Stimulated activated CD4-positive, alpha-beta T cell treated with anti-CD3 and anti-CD28 coated beads, Interleukin-2, amount 100 ng/mL, for 48 hours (primary cell): ENCODE data around the gene FOXD4L3.
"Not testable (repeated sequence)": the region's sequence is repeated elsewhere in the genome, so short reads cannot be mapped to it uniquely, and the experiment has no call there.

Source experiments
- DNase-seq, 2 donors: peaks; one replicate each; pipeline ENCODE4 v3.0.0-alpha.2; 2020

FOXD4L3 gene

DNA sequence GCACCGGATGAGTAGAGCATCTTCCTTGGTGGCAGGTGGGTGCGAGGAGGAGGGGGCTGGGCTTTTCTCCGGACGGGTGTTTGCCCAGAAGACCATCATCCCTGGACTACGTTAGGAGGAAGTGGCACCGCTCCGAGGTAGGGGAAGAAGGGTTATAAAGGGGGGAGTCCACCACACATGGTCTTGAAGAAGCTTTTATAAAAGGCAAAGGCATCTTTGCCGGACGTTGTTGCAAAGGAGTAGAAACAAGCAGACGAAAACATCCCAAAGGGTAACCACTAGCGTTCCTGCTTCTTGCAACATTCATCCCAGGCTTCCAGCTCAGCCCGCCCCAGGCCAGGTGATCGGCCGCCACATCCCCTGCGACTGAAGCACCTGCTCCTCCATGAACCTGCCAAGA is at the start of gene FOXD4L3:
Gene FOXD4L3, plus strand, starts transcription at position 301 of the 400 bp plus-strand sequence. Its CDS starts 85 bp downstream, at position 386.
- DNase-seq: not testable (repeated sequence)

DNA sequence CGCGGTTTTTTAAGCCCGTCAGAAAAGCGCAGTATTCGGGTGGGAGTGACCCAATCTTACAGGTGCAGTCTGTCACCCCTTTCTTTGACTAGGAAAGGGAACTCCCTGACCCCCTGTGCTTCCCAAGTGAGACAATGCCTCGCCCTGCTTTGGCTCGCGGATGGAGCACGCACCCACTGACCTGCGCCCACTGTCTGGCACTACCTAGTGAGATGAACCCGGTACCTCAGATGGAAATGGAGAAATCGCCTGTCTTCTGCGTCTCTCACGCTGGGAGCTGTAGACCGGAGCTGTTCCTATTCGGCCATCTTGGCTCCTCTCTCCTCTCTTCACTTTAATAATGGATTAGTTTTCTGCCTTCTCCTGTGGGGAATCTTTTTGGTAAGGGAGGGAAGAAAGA is 21.6 kb upstream of the FOXD4L3 start:
- DNase-seq: not testable (repeated sequence)

DNA sequence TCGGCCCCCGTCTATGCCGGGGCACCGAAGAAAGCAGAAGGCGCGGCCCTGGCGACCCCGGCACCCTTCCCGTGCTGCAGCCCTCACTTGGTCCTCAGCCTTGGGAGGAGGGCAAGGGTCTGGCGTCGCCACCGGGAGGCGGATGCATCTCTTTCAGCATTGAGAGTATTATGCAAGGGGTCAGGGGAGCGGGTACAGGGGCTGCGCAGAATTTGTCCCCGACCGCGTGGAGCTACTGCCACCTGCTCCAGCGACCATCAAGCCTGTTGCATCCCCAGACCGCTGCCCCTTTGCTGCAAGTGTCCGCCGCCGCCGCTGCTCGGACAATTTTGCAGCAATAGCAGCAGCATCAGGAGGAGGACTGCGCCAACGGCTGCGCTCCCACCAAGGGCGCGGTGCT is 1.1 kb downstream of the FOXD4L3 start:
- not testable (repeated sequence) for DNase-seq

DNA sequence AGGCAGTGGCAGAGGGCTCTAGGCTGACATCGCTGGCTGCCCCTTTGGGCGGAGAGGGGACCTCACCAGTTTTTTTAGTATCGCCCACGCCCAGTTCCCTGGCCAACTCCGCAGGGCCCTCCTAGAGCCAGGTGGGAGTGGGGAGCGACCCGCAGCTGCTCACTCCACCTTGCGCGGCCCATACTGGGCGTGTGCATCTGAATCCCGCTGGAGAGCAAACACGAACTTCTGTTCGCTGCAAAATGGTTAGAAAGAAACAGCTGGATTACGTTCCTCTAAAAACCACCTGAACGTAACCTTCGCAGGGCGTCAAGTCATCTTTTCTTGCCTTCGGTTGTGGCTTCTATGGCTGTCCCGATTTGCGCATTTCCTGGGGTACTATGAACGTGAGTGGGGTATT is 1.5 kb downstream of the FOXD4L3 start:
- DNase-seq: not testable (repeated sequence)

DNA sequence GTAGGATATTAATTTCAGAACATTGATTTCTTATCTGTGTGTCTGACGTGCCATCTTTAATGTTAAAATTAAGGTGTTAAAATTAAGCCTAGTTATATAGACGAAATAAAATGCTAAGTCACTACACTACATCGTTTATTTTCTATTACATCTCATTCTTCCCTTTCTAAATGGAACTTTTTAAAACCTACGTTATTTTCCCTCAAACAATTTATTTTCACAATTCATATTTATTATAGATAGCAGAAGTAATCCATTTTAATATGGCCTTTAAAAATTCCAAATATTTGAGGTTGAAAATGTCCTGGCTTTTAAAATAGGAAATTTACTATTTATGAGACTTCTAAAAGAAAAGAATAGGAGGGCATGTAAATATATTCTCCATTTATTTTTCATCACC is 2.1 kb downstream of the FOXD4L3 start:
- DNase-seq: not testable (repeated sequence)

DNA sequence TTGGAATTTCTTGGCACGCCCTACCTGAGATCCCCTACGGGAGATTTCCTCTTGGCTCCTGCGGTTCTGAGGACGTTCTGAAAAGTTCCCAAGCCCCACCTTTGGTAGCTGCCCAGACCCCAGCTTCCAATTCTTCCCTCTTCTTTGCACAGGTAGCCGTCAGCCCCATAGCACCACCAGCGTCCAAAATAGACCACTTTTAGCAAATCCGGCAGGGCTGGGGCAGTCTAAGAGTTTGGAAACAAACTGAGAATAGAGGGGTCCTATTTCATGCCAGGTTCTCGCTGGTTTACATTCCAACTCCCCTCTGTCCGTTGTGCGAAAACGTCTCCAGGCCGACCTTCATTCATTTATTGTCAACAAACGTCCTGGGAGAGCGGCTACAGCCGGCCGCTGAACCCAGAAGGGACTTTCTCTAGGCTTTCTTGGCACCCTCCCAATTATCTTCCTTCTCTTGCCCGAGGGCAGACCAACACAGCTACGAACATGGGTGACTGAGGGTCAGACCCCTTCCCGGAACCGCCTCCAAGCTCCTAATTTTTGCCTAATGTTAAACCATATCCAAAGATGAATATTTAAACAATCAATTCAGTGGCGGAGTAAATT is 3.1 kb downstream of the FOXD4L3 start:
- not testable (repeated sequence) for DNase-seq

DNA sequence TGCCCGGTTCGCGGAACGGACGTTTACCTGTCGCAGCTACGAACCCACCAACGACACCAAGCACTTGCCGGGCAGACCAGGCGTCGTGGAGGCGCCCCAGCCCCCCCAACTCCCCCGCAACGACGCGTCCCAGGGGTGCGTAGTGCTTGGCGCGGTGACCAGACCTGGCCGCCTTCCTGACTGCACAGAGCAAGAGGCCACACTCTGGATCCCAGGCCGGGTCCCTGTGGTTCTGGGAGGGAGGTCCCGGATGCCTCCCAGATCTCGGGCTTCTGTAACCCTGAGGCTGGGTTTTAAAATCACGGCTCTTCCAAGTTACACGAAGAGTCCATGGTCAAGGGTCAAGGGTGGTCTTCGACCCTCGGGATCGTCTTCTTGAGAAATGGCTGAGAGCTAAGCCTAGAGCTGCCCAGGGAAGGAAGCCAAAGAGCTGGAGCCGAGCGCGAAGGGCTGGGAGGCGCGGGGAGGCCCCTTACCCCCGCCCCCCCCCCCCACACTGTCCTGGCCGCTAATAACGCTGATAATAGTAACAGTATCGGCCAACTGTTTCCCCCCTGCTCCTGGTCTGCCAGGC is 3.8 kb downstream of the FOXD4L3 start:
- not testable (repeated sequence) for DNase-seq

DNA sequence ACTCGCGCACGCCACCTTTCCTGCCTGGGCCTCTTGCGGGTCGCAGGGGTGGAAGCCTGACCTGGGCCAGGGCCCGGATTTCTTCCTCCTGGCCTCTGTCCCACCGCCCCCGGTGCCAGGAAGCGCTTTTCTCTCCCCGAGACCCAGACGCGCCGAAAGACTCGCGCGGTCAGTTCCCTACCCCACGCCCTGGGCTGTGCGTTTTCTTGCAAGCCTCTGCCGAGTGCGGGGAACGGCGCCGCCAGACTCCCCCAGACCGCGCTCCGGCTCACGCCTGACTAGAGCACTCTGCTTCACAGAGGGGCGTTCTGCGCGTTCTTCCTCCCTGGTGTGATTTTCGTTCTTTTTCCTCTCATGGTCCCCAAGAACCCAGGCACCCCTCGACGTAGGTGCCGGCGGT is 4.5 kb downstream of the FOXD4L3 start:
- not testable (repeated sequence) for DNase-seq

DNA sequence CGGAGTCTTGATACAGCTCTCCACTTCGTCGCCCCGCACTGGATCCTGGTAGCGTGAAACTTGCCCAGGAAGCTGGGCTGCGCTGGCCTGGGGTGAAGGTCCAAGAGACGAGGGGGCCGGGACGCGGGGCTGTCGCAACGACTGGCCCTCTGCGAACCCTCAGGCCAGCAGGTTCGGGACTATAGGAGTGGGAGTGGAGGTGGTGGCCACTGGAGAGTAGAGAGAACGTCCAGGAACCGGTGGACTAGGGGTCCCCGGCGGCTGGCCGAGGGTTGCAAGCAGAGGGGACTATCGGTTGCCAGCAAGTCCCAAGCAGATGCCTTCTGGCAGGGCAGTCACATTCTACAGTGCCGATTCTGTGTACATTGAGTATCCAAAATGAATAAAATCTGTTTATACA is 5.0 kb downstream of the FOXD4L3 start:
- DNase-seq: not testable (repeated sequence)

DNA sequence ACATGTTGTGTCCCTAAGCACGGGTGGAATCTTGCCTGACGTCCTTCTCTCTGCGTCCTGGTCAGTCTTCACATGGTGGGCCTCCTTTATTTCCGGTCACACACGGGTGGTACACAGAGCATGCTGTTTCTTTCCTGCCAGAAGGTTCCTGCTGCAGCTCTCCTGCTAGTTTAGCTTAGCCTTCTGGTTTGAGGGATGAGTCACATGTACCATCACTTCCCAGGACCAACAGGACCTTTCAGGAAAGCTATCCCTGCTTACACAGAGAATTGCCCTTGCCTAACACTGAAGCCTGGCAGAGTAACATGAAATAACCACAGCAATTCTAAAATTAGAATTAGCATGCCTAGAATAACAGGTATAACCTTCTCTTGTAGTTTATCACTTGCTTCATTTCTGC is 8.5 kb downstream of the FOXD4L3 start:
- DNase-seq: not testable (repeated sequence)

DNA sequence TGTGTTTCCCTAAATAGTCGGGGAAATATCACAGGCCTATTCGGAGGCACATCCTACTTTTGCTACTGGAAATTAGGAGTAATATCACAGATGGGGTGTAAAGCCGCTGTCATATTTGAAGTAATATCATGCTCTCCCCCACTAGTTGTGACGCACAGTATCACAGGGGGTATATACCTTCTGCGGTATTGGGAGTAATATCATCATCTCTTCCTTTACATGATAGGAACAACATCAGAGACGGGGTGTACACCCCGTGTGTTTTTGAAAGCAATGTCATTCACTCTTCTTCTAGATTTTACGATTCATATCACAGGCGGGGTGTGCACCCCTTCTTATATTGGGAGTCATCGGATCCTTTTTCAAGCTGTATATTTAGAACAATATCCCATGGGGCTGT is 15.5 kb downstream of the FOXD4L3 start:
- not testable (repeated sequence) for DNase-seq

DNA sequence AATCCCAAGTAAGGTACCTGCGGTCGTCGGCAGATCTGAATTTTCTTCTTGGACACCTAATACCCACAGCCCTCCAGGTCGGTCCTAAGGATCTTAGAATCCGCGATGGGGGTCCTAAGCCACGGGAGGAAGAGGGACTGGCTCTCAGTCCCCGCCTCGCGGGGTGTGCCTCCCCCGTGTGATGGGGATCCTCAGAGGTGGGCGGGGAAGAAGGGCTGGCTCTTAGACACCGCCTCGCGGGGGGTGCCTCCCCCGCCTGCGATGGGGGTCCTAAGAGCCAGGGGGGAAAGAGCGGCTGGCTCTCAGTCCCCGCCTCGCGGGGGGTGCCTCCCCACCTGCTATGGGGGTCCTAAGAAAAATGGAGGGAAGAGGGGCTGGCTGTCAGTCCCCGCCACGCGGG is 21.1 kb downstream of the FOXD4L3 start:
- not testable (repeated sequence) for DNase-seq

DNA sequence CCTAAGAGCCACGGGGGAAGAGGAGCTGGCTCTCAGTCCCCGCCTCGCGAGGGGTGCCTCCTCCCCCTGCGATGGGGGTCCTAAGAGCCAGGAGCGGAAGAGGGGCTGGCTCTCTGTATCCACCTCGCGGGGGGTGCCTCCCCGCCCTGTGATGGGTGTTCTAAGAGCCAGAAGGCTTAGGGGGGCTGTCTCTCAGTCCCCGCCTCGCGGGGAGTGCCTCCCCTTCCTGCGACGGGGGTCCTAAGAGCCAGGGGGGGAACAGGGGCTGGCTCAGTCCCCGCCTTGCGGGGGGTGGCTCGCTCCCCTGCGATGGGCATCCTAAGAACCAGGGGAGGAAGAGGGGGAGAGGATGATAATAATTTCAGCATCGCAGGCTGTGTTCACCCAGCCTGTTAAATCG is 21.9 kb downstream of the FOXD4L3 start:
- DNase-seq: not testable (repeated sequence)

DNA sequence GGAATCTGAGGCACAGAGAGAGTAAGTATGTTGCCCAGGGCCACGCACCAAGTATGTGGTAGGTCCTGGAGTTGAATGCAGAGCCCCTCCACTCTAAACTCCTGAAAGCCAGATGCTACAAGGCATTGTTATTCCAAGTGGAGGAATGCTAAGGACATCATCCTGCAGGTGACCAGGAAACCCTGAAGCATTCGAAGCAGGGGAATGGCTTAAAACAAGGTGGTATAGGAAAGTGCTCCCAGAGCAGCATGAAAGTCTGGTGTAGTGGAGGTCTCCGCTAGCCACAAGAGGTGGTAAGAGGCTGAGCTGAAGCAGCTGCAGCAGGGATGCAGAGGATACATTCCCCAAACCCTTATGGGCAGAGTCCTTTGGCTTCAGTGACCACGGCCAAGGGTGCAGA is 26.4 kb downstream of the FOXD4L3 start:
- DNase-seq: not testable (repeated sequence)

DNA sequence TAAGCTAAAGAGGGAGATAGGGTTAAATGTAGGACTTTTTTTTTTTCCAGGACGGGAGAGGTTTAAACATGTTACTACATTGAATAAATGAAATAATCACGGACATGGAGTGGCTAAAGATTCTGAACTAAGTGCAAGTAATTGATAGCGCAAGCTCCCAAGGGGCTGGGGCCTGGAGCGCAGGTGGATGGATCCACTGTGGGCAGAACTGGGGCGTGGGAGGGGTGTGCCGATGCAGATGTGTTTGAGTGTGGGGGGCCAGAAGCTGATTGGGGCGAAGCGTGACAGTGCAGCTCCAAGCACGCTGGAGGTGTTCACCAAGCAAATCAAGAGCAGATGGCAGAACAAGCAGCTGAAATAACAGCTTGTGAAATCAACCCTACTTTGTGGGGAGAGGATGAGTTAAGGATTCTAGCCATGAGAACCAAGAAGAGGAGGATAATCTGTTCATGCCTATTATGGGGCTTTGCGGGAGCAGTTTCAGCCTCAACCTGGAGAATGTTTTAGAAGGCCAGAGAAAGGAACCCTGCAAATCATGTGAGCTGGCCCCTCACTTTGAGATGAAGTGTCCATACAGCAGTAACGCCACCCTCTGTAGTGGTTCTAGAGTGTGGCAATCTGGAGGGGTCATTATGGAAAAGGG is 28.0 kb downstream of the FOXD4L3 start:
- DNase-seq: not testable (repeated sequence)

DNA sequence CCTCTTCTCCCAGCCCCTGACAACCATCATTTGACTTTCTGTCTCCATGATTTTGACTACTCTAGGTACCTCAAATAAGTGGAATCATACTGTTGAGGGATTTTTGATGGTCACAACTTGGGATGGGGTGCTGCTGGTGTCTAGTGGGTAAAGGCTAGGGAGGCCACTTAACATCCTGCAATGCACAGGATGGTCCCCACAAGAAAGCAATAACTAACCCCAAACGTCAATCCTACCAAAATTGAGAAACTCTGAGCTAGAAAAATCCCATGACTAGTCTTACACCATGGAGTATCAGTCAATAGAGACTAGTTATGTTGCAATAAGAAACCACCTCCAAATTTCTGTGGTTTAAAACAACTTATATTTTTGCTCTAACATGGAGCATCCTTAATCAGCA is 29.5 kb downstream of the FOXD4L3 start:
- DNase-seq: not testable (repeated sequence)

DNA sequence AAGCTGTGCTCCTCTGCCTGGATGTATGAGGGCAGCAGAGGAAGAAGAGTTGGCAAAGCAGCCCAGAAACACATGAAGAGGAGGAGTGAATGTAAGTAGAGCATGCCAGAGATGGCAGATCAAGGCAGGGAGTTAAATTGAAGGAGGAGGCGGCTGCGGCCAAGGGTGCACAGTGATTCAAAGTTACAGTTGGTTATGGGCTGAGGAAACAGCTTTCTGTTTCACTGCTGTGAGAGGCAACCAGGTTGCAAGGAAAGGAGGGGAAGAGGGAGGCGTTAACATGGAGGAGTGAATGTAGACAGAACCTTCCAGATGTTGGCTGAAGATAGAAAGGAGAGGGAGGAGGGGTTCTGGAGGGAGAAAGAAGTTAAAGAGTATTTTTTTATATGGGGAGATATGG is 33.3 kb downstream of the FOXD4L3 start:
- not testable (repeated sequence) for DNase-seq

DNA sequence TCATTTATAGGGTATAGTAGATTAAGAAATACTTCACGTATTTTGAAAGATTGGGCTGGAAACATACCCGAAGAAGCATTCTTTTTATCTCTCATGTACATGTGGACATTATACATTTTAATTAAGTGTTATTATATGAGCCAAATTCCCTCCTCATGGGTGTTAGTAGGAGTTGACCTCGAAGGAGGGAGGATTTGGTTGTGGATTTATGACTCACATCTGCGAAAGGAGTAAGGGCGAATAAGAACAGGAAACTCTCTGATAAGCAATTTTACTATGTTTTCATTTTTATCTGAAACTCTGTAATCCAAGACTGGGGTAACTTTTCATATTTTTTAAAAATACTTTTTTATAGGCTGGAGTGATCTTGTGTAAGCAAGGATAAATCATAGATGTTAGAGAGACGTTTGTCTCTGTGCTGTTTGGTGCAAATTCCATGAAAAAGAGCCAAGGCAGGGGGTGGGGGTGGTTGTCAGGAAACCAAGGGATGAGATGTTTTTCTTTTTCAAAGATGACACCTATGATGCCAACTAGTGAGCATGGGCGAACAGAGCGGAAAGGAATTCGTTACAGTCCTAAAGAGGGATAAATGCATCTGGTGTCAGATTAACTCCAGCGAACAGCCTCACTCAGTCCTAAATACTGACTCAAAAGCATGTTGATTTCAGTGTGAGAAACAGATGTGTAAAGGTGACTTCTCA is 34.1 kb downstream of the FOXD4L3 start:
- DNase-seq: not testable (repeated sequence)

DNA sequence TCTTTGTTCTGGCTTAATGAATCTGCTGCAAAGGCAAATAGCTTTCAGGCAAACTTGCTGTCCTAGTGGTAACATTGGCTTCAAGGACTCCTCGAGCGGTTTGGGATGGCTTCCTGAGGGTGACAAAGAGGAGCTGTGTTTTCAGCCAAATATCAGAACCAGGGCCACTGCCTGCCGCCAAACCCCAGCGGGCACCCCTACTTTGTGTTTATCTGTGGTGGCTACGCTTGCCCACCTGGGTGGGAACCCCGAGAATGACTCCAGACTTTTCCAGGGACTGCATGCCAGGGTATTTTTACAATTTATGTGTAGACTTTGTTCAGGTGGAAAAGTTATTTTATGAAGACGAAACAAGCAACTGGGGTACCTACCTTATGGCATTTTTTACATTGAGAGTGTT is 35.3 kb downstream of the FOXD4L3 start:
- DNase-seq: not testable (repeated sequence)

DNA sequence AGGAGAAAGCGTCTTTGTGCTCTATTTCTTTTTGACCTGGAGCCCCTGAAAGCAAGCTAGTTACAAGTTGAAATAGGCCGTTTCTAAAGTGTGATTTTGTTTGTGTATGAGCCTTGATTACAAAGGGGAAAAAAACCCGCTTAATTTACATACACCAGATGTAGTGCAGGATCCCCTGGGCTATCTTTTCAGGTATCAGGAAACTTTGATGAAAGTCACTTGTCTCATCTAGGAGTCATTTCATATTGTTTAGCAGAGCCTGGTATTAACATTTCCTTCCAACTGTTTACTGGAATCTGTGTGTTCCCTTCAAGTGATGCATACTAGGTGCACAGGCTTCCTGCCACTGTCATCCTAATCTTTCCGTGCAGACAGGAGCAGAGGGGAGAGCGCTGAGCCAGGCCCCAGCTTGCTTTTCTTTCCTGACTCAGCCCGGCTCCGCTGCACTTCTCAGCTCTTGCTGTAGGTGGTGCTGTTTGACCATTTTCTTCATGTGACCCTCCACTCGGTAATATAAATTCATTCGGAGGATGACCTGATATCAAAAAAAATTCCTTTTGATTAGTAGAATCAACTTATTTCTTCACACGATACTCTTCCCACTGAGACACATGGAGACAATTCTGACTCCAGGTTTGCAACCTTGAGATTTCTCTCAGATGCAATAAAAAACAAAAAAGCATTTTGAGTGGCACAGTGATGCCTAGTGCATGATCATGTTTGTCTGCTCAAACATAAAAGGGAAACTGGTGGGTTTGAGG is 39.8 kb downstream of the FOXD4L3 start:
- DNase-seq: not testable (repeated sequence)

DNA sequence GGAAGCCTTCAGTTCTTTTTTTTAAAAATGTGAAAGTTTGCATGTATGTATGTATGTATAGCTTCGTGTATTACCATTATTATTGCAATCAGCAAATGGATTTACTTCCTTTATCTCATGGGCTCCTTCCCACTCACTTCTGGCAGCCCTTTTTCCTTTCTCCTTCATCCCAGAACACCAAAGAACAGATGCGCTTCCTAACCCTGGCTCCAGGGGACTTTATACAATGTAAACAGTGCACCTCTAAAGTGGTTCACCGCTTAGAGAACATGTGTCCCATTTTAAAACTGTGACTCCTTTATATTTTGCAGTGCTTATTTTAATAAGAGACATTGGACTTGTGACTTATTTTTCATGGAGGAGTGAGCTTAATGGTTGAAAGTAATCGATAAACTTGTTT is 40.6 kb downstream of the FOXD4L3 start:
- DNase-seq: not testable (repeated sequence)

DNA sequence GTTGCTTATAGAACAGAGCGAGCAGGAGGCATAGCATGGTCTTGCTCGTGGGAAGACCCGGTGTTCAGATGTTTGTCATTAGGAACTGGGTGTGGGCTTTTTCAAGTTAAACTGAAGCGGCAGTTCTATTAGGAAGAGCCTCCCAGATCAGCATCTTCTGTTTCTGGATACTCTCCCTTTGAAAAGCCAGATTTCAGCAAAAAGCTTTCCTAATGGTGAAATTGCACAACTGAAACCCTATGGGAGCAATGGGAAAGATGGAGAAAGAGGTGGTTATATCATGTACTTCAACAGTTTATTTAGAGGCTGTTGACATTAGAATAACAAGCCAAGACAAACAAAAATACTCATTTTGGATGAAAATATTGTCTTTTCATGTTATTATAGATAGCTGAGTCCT is 41.3 kb downstream of the FOXD4L3 start:
- DNase-seq: not testable (repeated sequence)

DNA sequence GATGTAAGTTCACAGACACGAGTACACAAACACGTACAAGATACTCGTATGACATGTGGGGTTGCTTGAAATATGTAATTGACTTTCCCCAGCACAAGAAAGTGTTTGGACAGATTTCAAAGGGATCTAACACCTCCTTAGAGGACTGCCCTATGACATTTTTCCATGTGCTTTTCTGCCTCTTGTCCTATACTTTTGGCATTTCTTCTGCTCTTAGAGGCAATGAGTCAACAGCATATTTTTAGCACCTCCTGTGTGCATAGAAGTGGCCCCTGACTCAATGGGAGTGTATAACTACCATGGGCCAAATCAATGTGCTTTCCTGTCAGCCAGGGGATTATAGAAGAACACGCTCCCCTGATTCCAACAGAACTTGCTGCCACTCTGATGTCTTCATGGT is 49.0 kb downstream of the FOXD4L3 start:
- DNase-seq: not testable (repeated sequence)
